ENCODE measurements around the gene ADGRE3.

DNA sequence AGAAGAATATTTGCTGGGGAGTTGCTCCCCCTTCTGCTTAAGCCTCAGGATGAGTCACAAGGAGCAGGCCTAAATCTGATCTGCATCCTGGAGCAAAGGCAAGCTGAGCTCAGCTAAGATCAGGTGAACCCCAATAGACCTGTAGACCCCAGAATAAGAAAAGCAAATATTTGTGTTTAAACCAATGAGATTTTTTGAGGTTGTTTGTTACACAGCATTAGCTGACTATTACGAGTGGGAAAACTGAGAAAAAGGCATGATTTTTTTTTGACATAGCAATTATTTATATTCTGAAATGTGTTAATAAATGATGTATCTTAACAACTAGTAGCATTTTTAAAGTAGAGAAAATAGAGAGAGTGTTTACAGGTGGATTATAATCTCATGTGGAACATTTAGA, 45.1 kb downstream of the ADGRE3 start:
- TF ChIP-seq, protein P1, sequence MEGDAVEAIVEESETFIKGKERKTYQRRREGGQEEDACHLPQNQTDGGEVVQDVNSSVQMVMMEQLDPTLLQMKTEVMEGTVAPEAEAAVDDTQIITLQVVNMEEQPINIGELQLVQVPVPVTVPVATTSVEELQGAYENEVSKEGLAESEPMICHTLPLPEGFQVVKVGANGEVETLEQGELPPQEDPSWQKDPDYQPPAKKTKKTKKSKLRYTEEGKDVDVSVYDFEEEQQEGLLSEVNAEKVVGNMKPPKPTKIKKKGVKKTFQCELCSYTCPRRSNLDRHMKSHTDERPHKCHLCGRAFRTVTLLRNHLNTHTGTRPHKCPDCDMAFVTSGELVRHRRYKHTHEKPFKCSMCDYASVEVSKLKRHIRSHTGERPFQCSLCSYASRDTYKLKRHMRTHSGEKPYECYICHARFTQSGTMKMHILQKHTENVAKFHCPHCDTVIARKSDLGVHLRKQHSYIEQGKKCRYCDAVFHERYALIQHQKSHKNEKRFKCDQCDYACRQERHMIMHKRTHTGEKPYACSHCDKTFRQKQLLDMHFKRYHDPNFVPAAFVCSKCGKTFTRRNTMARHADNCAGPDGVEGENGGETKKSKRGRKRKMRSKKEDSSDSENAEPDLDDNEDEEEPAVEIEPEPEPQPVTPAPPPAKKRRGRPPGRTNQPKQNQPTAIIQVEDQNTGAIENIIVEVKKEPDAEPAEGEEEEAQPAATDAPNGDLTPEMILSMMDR (conservative IDR thresholded peaks at IDR 0.05; ENCODE audit: low read depth, low read length), result no peak
- TF ChIP-seq POLR2A (IDR thresholded peaks at IDR 0.05; ENCODE audit: low read depth, low read length), result no peak
- no peak for TF ChIP-seq FOS (IDR thresholded peaks at IDR 0.05; ENCODE audit: low read depth, low read length)
- no peak for TF ChIP-seq RAD21 (IDR thresholded peaks at IDR 0.05; ENCODE audit: low read length)
- no peak for TF ChIP-seq MAZ (IDR thresholded peaks at IDR 0.05; ENCODE audit: borderline replicate concordance, low read depth, low read length)
- TF ChIP-seq NFE2L2 (IDR thresholded peaks at IDR 0.05; ENCODE audit: low read depth, low read length), result no peak
- no peak for TF ChIP-seq CHD1 (IDR thresholded peaks at IDR 0.05; ENCODE audit: low read depth, low read length)
- TF ChIP-seq CEBPB (IDR thresholded peaks at IDR 0.05; ENCODE audit: low read depth, low read length), result no peak
- TF ChIP-seq MAFK (IDR thresholded peaks at IDR 0.05; ENCODE audit: low read depth, low read length), result no peak
- TF ChIP-seq, protein P2, sequence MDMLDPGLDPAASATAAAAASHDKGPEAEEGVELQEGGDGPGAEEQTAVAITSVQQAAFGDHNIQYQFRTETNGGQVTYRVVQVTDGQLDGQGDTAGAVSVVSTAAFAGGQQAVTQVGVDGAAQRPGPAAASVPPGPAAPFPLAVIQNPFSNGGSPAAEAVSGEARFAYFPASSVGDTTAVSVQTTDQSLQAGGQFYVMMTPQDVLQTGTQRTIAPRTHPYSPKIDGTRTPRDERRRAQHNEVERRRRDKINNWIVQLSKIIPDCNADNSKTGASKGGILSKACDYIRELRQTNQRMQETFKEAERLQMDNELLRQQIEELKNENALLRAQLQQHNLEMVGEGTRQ (IDR thresholded peaks at IDR 0.05; ENCODE audit: low read depth, low read length), result no peak
- no peak for TF ChIP-seq BHLHE40 (IDR thresholded peaks at IDR 0.05; ENCODE audit: low read depth, low read length)
- no peak for TF ChIP-seq RFX5 (IDR thresholded peaks at IDR 0.05; ENCODE audit: low read depth, low read length)
